ENCODE measurements around the gene TMEM255B.
A peak's percentile ranks its signal among the peaks of the same experiment; 100 is the strongest.

Gene TMEM255B

DNA sequence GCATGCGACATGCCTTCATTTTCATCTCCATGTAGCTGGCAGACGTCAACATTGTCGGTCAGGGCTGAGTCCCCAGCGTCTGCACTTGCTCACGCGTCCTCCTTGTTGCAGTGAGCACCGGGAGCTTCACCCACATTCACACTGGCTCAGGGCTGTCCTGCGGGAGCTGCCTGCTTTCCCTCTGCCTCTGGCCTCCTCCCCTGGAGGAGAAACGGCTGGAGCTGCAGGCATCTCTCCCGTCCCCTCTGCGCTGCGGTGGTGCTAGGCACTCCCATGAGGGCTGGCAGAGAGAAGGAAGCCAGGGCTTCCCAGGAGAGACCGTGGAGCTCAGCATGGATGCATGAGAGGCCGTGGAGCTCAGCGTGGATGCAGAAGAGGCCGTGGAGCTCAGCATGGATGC lies 18.4 kb upstream of the TMEM255B start:
- peak overlapping the region; percentile 36 for H3K4me3 ChIP-seq (ENCODE audit: low read depth, low read length)
- peak; percentile 60 for DNase-seq (ENCODE audit: low read depth)
- TF ChIP-seq MYC (IDR thresholded peaks at IDR 0.05; ENCODE audit: low read depth, low read length) (no peak), CTCF (IDR thresholded peaks at IDR 0.05; ENCODE audit: low read depth, low read length) (no peak), POLR2A (IDR thresholded peaks at IDR 0.05; ENCODE audit: extremely low read depth, insufficient read length) (no peak)
- TF ChIP-seq, protein P1, sequence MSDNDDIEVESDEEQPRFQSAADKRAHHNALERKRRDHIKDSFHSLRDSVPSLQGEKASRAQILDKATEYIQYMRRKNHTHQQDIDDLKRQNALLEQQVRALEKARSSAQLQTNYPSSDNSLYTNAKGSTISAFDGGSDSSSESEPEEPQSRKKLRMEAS (IDR thresholded peaks at IDR 0.05; ENCODE audit: low read depth, low read length): no peak

DNA sequence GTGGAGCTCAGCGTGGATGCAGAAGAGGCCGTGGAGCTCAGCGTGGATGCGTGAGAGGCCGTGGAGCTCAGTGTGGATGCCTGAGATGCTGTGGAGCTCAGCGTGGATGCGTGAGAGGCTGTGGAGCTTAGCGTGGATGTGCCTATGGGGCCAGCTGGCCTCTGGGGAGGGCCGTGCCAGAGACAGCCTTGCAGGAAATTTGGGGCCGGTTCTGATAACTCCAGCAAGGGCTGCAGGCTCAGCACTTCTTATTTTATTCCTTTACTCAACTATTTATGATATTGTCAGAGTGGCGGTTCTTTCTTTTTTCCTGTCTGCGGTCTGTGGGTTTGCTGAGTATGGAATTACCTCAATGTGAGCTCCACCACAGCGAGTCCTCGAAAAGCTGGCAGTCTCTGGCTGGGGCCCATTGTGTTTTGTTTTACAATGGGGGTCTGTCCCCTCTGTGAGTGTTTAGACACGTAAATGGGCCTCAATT lies 17.8 kb upstream of the TMEM255B start:
- H3K4me3 ChIP-seq (ENCODE audit: low read depth, low read length): peak overlapping the region; percentile 45
- DNase-seq (ENCODE audit: low read depth): peak; percentile 93
- no peak for TF ChIP-seq POLR2A (IDR thresholded peaks at IDR 0.05; ENCODE audit: extremely low read depth, insufficient read length)
- TF ChIP-seq MYC (IDR thresholded peaks at IDR 0.05; ENCODE audit: low read depth, low read length): peak; percentile 77; the same call in 1 of the 2 replicates
- no peak for TF ChIP-seq CTCF (IDR thresholded peaks at IDR 0.05; ENCODE audit: low read depth, low read length)
- TF ChIP-seq, protein P1 (IDR thresholded peaks at IDR 0.05; ENCODE audit: low read depth, low read length): peak; percentile 58; the same call in 1 of the 2 replicates

DNA sequence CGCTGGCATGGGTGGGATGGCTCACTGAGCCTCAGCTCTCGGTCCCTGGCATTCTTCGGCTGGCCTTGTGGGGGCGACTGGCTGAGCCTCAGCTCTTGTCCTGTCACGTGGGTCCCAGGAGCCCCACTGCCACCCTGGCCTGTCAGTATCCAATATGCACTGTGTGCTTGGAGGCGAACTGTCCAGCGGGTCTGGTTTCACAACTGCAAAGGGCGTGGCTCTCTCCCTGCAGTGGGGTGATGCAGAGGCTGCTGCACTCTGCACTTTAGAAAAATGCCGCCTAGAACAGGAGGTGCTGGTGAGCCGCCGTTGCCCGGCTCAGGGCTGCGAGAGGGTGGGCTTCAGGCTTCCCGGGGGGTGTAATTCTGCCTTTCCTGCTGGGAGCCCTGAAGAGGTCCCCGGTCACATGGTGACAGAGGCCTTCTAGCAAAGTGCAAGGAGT lies 17.0 kb upstream of the TMEM255B start:
- peak; percentile 98 for DNase-seq (ENCODE audit: low read depth)
- TF ChIP-seq POLR2A (IDR thresholded peaks at IDR 0.05; ENCODE audit: extremely low read depth, insufficient read length): peak; percentile 42
- TF ChIP-seq, protein P1 (IDR thresholded peaks at IDR 0.05; ENCODE audit: low read depth, low read length): peak; percentile 97
- TF ChIP-seq MYC (IDR thresholded peaks at IDR 0.05; ENCODE audit: low read depth, low read length): peak; percentile 83; the same call in 1 of the 2 replicates
- TF ChIP-seq CTCF (IDR thresholded peaks at IDR 0.05; ENCODE audit: low read depth, low read length): peak; percentile 59
- peak overlapping the region; percentile 45 for H3K4me3 ChIP-seq (ENCODE audit: low read depth, low read length)

- peak; percentile 0 for TF ChIP-seq POLR2A (IDR thresholded peaks at IDR 0.05; ENCODE audit: extremely low read depth, insufficient read length)
- TF ChIP-seq, protein P1 (IDR thresholded peaks at IDR 0.05; ENCODE audit: low read depth, low read length): peak; percentile 91
- TF ChIP-seq CTCF (IDR thresholded peaks at IDR 0.05; ENCODE audit: low read depth, low read length): no peak
- no peak; the same call in none of the 2 replicates for TF ChIP-seq MYC (IDR thresholded peaks at IDR 0.05; ENCODE audit: low read depth, low read length)
- peak; percentile 73 for DNase-seq (ENCODE audit: low read depth)
- H3K4me3 ChIP-seq (ENCODE audit: low read depth, low read length): peak overlapping the region; percentile 45
Observed at GRCh38 chr13:113742445-113743120, 16.4 kb upstream of the TMEM255B start.

- no peak for DNase-seq (ENCODE audit: low read depth)
- TF ChIP-seq CTCF (IDR thresholded peaks at IDR 0.05; ENCODE audit: low read depth, low read length) (no peak), MYC (IDR thresholded peaks at IDR 0.05; ENCODE audit: low read depth, low read length) (no peak), POLR2A (IDR thresholded peaks at IDR 0.05; ENCODE audit: extremely low read depth, insufficient read length) (no peak)
- TF ChIP-seq, protein P1 (IDR thresholded peaks at IDR 0.05; ENCODE audit: low read depth, low read length): no peak
- no peak overlapping the region for H3K4me3 ChIP-seq (ENCODE audit: low read depth, low read length)
Observed at GRCh38 chr13:113743366-113744195, 15.4 kb upstream of the TMEM255B start.

Measured in NB4 (cell line).